Measurements from ENCODE around the gene RAB8B.

RAB8B gene

DNA sequence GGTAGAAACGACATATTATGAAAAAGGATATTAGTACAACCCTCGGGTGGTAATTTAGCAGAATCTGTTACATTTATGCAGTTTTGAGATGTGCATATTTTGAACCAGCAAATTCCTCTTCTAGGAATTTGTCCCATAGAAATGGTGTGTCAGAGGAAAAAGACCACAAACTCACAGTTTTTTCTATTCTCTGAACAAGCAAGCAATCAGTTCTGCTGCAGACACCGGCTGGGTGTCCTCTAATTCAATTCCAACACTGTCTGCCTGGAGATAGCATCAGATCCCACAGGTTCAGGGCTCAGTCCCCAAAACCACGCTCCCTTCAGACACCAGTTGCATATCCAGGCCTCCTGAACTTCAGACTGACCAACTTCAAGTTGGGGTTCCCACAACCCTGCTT is 124.4 kb downstream of the RAB8B start:
- no peak for DNase-seq (ENCODE audit: low read depth)

DNA sequence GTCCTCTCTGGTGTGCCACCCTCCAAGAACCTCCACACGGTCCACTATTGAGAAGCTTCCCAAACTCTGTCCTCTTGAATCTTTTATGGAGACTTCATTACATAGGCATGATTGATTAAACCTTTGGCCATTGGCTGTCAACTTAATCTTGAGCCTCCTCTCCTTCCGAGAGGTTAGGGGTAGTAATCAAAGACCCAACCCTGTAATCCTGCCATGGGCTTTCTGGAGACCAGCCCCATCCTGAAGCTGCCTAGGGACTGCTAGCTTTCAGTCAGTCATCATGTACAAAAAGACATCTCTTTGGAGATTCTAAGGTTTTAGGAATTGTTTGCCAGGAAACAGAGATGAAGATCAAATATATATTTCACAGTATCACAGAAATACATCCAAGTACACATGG is 125.0 kb downstream of the RAB8B start:
- DNase-seq (ENCODE audit: low read depth) = no peak
